ENCODE measurements around the gene OOSP4A. TPM values are rescaled to one million over a fixed set of nuclear protein-coding genes. Genes with fewer than 3 reads are reported as not detected.

OOSP4A gene
- total RNA-seq, 4 donors from 2014 or later, result 0.95 TPM; not detected in 3

DNA sequence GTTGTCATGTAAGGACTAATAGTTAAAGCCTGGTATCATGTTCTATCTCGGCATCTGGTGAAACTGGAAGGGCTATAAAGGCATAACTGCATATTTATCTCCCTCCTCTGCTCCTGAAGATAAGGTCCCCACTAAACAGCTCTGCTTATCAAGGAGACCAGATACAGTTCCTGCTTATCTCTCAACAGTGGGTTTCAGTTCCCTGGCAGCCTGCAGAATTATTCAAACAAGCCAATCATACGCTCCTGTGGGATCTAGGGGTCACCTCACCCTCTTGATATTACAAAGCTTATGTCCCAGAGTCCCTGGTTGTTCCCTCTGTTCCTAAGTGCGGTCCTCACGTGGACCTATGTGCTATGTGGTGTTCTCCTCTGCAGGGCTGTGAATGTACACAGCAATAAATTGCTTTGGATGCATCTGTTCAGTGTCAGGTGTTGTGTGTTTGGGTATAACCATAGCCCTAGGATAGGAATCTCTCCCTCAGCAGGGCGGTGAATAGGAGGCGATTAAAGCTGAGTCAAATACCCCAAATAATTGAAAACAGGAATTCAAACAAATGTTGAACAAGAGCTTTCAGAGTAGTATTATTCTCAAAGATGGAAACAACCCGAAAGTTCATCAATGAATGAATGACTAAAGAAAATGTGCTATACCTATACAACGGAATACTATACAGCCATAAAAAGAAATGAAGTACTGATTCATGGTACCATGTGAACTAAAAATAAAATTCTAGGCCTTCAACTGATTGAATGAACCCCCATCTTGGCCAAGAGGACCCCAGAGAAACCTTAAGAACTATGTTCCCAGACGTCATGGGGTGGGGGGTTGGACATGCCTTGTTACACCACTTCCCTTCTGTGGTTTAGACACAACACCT is 3.1 kb upstream of the OOSP4A start:
- H3K4me3 ChIP-seq, result no peak overlapping the region
- H3K27me3 ChIP-seq, result no peaks in the 10 kb centered on the region
- no peak for DNase-seq
- no peak overlapping the region for H3K27ac ChIP-seq
- H3K4me1 ChIP-seq, result no peaks in the 10 kb centered on the region
- H3K36me3 ChIP-seq, result no peaks in the 10 kb centered on the region
- no peaks in the 10 kb centered on the region for H3K9me3 ChIP-seq
- no peak for TF ChIP-seq POLR2A (IDR thresholded peaks at IDR 0.05)
- TF ChIP-seq, protein P1, sequence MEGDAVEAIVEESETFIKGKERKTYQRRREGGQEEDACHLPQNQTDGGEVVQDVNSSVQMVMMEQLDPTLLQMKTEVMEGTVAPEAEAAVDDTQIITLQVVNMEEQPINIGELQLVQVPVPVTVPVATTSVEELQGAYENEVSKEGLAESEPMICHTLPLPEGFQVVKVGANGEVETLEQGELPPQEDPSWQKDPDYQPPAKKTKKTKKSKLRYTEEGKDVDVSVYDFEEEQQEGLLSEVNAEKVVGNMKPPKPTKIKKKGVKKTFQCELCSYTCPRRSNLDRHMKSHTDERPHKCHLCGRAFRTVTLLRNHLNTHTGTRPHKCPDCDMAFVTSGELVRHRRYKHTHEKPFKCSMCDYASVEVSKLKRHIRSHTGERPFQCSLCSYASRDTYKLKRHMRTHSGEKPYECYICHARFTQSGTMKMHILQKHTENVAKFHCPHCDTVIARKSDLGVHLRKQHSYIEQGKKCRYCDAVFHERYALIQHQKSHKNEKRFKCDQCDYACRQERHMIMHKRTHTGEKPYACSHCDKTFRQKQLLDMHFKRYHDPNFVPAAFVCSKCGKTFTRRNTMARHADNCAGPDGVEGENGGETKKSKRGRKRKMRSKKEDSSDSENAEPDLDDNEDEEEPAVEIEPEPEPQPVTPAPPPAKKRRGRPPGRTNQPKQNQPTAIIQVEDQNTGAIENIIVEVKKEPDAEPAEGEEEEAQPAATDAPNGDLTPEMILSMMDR (IDR thresholded peaks at IDR 0.05), result no peak
- 75 to 77% methylated on average over 9 of the region's 9 CpGs for WGBS, 2 donors
- intact Hi-C loops (cut with DNase I), result no loop called here

DNA sequence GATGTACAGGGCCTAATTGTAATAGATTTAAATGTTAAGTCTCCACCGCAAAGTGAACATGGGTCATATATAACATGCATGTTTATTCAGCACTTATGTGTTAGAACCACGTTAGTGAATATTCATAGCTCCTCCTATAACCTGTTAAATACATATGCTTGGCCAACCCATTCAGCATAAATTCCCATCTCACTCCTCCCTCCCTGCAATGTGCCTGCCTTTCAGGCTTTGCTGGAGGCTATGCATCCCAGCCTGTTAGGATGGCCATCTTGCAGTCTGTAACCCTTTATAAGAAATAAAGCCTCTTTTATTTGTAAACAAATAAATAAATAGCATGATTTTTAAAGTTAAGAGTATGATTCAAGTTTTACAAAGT is 1.7 kb upstream of the OOSP4A start:
- TF ChIP-seq, protein P1 (IDR thresholded peaks at IDR 0.05), result no peak
- TF ChIP-seq POLR2A (IDR thresholded peaks at IDR 0.05), result no peak
- 79 to 81% methylated on average over 2 of the region's 2 CpGs for WGBS, 2 donors
- Histone ChIP-seq H3K36me3 (no peaks in the 10 kb centered on the region), H3K4me1 (no peaks in the 10 kb centered on the region), H3K27ac (no peak overlapping the region), H3K4me3 (no peak overlapping the region), H3K27me3 (no peaks in the 10 kb centered on the region), H3K9me3 (no peaks in the 10 kb centered on the region)
- intact Hi-C loops (cut with DNase I), result no loop called here
- DNase-seq, result no peak

DNA sequence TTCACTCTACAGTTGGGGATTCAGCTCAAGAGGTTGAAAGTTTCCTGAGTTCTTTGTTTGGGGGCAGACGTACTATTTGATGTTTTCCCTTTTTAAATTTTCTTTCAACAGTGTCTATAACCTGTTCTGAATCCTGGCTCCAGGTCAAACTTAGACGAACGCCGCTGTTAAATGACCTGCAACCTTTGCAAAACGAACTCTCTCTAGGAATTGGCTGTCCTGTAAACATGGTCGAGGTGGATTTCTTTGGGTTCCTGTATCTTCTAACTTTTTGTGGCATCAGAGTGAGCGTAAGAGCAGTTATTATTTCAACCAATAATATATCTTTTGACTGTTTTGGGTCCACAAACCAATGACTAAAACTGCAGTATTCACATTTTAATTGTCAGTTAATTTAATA is 1.6 kb downstream of the OOSP4A start:
- Histone ChIP-seq H3K4me3 (no peak overlapping the region), H3K4me1 (no peaks in the 10 kb centered on the region), H3K27me3 (no peaks in the 10 kb centered on the region), H3K9me3 (no peaks in the 10 kb centered on the region), H3K27ac (no peak overlapping the region), H3K36me3 (no peaks in the 10 kb centered on the region)
- TF ChIP-seq POLR2A (IDR thresholded peaks at IDR 0.05), result no peak
- TF ChIP-seq, protein P1 (IDR thresholded peaks at IDR 0.05), result no peak
- DNase-seq, result no peak
- intact Hi-C loops (cut with DNase I), result no loop called here
- 49 to 53% methylated on average over 7 of the region's 7 CpGs for WGBS, 2 donors

DNA sequence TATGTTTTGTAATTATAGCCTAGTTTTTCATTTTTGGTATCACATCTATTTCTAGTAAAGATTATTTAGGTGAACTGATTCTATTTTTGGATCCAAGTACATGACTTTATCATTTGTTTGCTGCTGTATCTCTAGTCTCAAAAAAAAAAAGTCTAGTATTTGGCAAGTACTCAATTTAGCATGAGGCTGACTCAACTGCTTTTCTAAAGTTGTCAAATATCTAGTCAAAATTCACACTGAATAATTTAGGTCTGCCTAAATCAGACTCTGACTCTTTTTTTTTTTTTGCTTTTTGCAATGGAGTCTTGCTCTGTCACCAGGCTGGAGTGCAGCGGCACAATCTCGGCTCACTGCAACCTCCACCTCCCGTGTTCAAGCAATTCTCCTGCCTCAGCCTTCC is 2.4 kb downstream of the OOSP4A start:
- Histone ChIP-seq H3K4me1 (no peaks in the 10 kb centered on the region), H3K27me3 (no peaks in the 10 kb centered on the region), H3K4me3 (no peak overlapping the region), H3K36me3 (no peaks in the 10 kb centered on the region), H3K27ac (no peak overlapping the region), H3K9me3 (no peaks in the 10 kb centered on the region)
- intact Hi-C loops (cut with DNase I), result no loop called here
- 92% methylated on average over 3 of the region's 3 CpGs for WGBS, 2 donors
- DNase-seq, result no peak
- TF ChIP-seq, protein P1 (IDR thresholded peaks at IDR 0.05), result no peak
- TF ChIP-seq POLR2A (IDR thresholded peaks at IDR 0.05), result no peak

DNA sequence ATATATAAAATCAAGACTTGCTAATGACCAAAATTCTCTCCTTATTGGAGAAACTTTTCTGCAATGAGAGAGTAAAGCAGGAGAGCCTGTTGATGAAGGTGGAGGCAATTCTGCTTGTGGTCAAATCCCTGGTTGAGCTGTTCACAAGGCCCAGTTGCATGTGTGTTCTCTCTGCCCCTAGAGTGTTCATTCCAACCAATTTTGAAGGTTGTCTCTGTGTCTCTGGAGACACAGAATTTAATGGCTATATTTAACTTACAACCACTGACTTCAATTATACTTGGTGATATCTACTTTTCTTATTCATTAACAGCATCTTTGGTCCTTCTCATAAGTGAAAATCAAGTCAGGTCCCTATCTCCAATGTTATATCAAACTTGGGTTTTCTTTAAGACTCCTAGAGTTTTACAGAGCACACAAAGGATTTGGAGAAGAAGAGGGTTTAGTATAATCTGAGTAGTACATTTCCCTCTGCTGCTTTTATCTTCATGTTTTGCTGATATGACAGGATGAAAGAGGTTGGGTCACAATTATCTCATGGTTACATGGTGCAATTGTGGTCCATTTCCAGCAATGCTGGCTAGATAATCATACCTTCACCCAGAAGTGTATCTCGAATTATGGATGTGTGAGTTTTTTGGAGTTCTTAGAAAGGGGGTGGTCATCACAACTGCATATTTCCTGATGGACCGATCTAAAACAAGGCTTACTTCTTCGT is 4.0 kb downstream of the OOSP4A start:
- Histone ChIP-seq H3K27ac (no peak overlapping the region), H3K9me3 (no peaks in the 10 kb centered on the region), H3K27me3 (no peaks in the 10 kb centered on the region), H3K4me1 (no peaks in the 10 kb centered on the region), H3K4me3 (no peak overlapping the region), H3K36me3 (no peaks in the 10 kb centered on the region)
- DNase-seq, result no peak
- intact Hi-C loops (cut with DNase I), result no loop called here
- WGBS, 2 donors, result 73 to 86% methylated on average over 3 of the region's 3 CpGs
- no peak for TF ChIP-seq POLR2A (IDR thresholded peaks at IDR 0.05)
- TF ChIP-seq, protein P1 (IDR thresholded peaks at IDR 0.05), result no peak

All from esophagus squamous epithelium (tissue), 5 donors.